IMR-90 (cell line): ENCODE measurements around the gene SLC52A1.

Source experiments
- CEBPB ChIP-seq: IDR thresholded peaks from 2 replicates; pipeline ENCODE4 v1.6.1; 2012; ENCODE audit warnings: low read depth, low read length, improper control_type of control experiment
- CTCF ChIP-seq: conservative IDR thresholded peaks from 2 replicates; pipeline ENCODE4 v1.5.1; 2012; ENCODE audit warnings: mild to moderate bottlenecking, low read depth, low read length, improper control_type of control experiment
- POLR2A ChIP-seq: IDR thresholded peaks from 2 replicates; pipeline ENCODE4 v1.6.1; 2012; ENCODE audit warnings: mild to moderate bottlenecking, low read depth, low read length
- RAD21 ChIP-seq: IDR thresholded peaks from 2 replicates; pipeline ENCODE4 v1.6.1; 2012; ENCODE audit warnings: low read length, improper control_type of control experiment

- TF ChIP-seq CTCF (no peak), CEBPB (no peak), RAD21 (no peak), POLR2A (no peak)
These were observed 43.1 kb upstream of the SLC52A1 start, which contains the start of gene ZFP3 for GRCh38 chr17:5078106-5079028.
